Upper lobe of left lung (tissue), 6 donors: ENCODE data around the gene ARHGAP24. TPM values are rescaled to one million over a fixed set of nuclear protein-coding genes. Genes with fewer than 3 reads are reported as not detected.
"Not testable (repeated sequence)": the region's sequence is repeated elsewhere in the genome, so short reads cannot be mapped to it uniquely, and the experiment has no call there.

Experiments used
- ATAC-seq, 2 donors: fragments of 200-7000 bp; cut with Tn5 transposase; one replicate each; pipeline ENCODE4 v1.9.1; 2022; ENCODE audit warnings: mild to moderate bottlenecking in 2 of 2, moderate library complexity in 2 of 2; ENCODE audit not compliant: low FRiP score in 2 of 2
- DNase-seq, 2 donors: peaks; one replicate each; pipeline ENCODE4 v3.0.0-alpha.2; 2019 to 2020
- H3K27ac ChIP-seq, 4 donors: fragments of 200-600 bp; sonication (generic); one replicate each; pipeline ENCODE4 v1.5.1; 2016 to 2019
- H3K27me3 ChIP-seq, 4 donors: fragments of 200-600 bp; sonication (generic); one replicate each; pipeline ENCODE4 v1.5.1; 2017 to 2019
- H3K36me3 ChIP-seq, 4 donors: fragments of 200-600 bp; sonication (generic); one replicate each; pipeline ENCODE4 v1.5.1; 2016 to 2019
- H3K4me1 ChIP-seq, 4 donors: fragments of 200-600 bp; sonication (generic); one replicate each; pipeline ENCODE4 v1.5.1; 2018 to 2019
- H3K4me3 ChIP-seq, 4 donors: fragments of 200-600 bp; sonication (generic); one replicate each; pipeline ENCODE4 v1.5.1; 2017 to 2019; ENCODE audit warnings: mild to moderate bottlenecking in 2 of 4, moderate library complexity in 1 of 4
- H3K9me3 ChIP-seq, 4 donors: fragments of 200-600 bp; sonication (generic); one replicate each; pipeline ENCODE4 v1.5.1; 2018 to 2019
- EP300 ChIP-seq, 4 donors: sonication (generic); formaldehyde crosslinking; IDR thresholded peaks; one replicate each; pipeline ENCODE4 v1.5.1; 2017; ENCODE audit warnings: antibody characterized with exemption in 4 of 4, control low read depth in 2 of 4
- POLR2A ChIP-seq, 4 donors: fragments of 450-650 bp; IDR thresholded peaks; one replicate each; pipeline ENCODE4 v1.5.1; 2016 to 2017; ENCODE audit warnings: antibody characterized with exemption in 4 of 4, mild to moderate bottlenecking in 2 of 4
- POLR2AphosphoS5 ChIP-seq, 2 donors: sonication (generic); formaldehyde crosslinking; IDR thresholded peaks; one replicate each; pipeline ENCODE4 v1.5.1; 2017; ENCODE audit warnings: antibody characterized with exemption in 2 of 2
- WGBS, 2 donors: methylation state at CpG; one replicate each; pipeline ENCODE4 v1.1.5; 2017 to 2018; 5-methylcytosine and 5-hydroxymethylcytosine counted together
- total RNA-seq, 6 donors: library from RNA; depleted of rRNA in 4 of 6; stranded (reverse); fragments of >200 nt in 4 of 6; gene quantifications; one replicate each; pipeline versions ENCODE4 v1.1.0 to v1.2.1, GENCODE V29; 2016 to 2021
- TF ChIP-seq, protein P1 (sequence below), 6 experiments: fragments of 450-650 bp in 4 of 6; fragments of 200-600 bp in 2 of 6; sonication (generic) in 2 of 6; IDR thresholded peaks; one replicate each; pipeline ENCODE4 v1.5.1; 2016 to 2019; ENCODE audit warnings: antibody characterized with exemption in 6 of 6
- donor health status: DM: no; HTN: no; CAD: no; lungs with moderate emphysema.
- donor health status: DM: no; HTN: yes; CAD: no; lungs with severe emphysema.

ARHGAP24 gene
- total RNA-seq, 6 donors from 2014 or later: 26.4 to 92.2 (median 52.4) TPM

DNA sequence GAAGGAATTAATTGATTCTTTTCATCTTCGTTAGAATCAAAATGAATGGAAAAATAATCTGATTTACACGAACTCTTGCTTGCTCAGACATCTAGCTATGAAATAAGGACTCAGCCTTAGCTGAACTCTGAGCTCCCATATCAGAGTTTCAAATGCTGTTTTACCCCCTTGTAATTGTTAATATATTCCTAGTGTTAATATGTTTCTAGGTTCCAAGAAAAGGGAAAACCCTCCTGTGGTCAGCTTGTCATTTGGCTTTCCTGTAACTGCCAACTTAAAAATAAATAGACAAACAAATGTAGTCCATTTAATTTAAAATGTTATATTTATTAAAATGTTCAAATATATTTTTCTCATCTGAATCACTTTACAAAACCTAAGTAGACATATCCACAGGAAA is 432.1 kb downstream of the ARHGAP24 start:
- Histone ChIP-seq H3K36me3 (no peaks in the 10 kb centered on the region), H3K27me3 (no peaks in the 10 kb centered on the region), H3K4me3 (no peak overlapping the region), H3K4me1 (no peaks in the 10 kb centered on the region), H3K9me3 (no peaks in the 10 kb centered on the region), H3K27ac (no peak overlapping the region)
- WGBS, 2 donors: 83 to 89% methylated on average over 2 of the region's 2 CpGs
- DNase-seq (no peak), ATAC-seq (no peak)
- TF ChIP-seq POLR2AphosphoS5 (IDR thresholded peaks at IDR 0.05) (no peak), POLR2A (IDR thresholded peaks at IDR 0.05) (no peak), EP300 (IDR thresholded peaks at IDR 0.05) (no peak)
- TF ChIP-seq, protein P1, sequence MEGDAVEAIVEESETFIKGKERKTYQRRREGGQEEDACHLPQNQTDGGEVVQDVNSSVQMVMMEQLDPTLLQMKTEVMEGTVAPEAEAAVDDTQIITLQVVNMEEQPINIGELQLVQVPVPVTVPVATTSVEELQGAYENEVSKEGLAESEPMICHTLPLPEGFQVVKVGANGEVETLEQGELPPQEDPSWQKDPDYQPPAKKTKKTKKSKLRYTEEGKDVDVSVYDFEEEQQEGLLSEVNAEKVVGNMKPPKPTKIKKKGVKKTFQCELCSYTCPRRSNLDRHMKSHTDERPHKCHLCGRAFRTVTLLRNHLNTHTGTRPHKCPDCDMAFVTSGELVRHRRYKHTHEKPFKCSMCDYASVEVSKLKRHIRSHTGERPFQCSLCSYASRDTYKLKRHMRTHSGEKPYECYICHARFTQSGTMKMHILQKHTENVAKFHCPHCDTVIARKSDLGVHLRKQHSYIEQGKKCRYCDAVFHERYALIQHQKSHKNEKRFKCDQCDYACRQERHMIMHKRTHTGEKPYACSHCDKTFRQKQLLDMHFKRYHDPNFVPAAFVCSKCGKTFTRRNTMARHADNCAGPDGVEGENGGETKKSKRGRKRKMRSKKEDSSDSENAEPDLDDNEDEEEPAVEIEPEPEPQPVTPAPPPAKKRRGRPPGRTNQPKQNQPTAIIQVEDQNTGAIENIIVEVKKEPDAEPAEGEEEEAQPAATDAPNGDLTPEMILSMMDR (IDR thresholded peaks at IDR 0.05): no peak

DNA sequence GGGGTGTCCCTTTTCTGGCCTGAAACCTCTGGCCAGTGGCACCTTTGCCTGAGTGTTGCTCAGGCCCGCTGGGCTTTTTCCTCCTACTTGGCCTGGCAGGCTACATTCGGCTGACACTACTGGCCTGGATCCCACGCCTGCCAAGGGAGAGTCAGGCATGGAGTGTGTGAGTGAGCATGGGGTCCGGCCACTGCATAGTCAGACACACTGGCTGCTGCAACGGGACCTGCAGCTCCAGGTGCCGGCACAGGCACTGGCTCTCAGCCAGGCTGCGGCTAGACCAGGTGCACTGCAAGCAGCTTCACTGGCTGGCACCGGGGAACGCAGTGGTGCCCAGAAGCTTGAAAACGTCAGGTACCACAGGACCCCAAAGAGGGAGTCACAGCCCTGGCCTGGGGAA is 434.9 kb downstream of the ARHGAP24 start:
- H3K9me3 ChIP-seq: no peaks in the 10 kb centered on the region
- ATAC-seq: no peak
- DNase-seq: peak in 1 of 2 donors; percentile 56

DNA sequence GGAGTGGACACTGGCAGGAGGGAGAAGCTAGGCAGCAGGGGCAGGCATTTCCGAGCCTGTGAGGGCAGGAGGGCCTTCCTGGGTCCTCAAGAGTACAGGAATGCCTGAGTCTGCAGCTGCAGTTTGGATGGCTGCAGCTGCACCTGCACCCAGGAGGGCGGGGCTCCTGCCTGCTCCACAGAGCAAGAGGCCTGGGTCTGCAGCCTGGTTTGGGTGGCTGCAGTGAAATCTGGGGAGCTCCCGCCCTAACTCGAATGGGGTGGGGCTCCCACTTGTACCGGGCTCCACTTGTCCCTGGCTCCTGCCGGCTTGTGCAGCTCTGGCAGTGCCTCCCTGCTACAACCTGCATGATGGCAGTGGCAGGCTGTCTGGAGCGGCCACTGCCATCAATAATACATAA is 436.0 kb downstream of the ARHGAP24 start:
- Histone ChIP-seq H3K27ac (no peak overlapping the region), H3K27me3 (no peaks in the 10 kb centered on the region), H3K4me3 (no peak overlapping the region), H3K36me3 (no peaks in the 10 kb centered on the region), H3K9me3 (no peaks in the 10 kb centered on the region), H3K4me1 (no peaks in the 10 kb centered on the region)
- no peak for TF ChIP-seq POLR2A (IDR thresholded peaks at IDR 0.05)
- no peak for ATAC-seq
- DNase-seq: peak in 1 of 2 donors; percentile 42
- WGBS, 2 donors: 77 to 80% methylated on average over 6 to 7 of the region's 7 CpGs

More for the DNA sequence above, 434.9 kb downstream of the ARHGAP24 start:
- no peaks in the 10 kb centered on the region for H3K36me3 ChIP-seq
- H3K4me1 ChIP-seq: no peaks in the 10 kb centered on the region
- no peak overlapping the region for H3K4me3 ChIP-seq
- no peak for TF ChIP-seq POLR2AphosphoS5 (IDR thresholded peaks at IDR 0.05)
- no peak for TF ChIP-seq POLR2A (IDR thresholded peaks at IDR 0.05)
- TF ChIP-seq EP300 (IDR thresholded peaks at IDR 0.05): no peak
- no peak overlapping the region for H3K27ac ChIP-seq
- WGBS, 2 donors: 77 to 82% methylated on average over 5 to 10 of the region's 10 CpGs
- H3K27me3 ChIP-seq: no peaks in the 10 kb centered on the region

DNA sequence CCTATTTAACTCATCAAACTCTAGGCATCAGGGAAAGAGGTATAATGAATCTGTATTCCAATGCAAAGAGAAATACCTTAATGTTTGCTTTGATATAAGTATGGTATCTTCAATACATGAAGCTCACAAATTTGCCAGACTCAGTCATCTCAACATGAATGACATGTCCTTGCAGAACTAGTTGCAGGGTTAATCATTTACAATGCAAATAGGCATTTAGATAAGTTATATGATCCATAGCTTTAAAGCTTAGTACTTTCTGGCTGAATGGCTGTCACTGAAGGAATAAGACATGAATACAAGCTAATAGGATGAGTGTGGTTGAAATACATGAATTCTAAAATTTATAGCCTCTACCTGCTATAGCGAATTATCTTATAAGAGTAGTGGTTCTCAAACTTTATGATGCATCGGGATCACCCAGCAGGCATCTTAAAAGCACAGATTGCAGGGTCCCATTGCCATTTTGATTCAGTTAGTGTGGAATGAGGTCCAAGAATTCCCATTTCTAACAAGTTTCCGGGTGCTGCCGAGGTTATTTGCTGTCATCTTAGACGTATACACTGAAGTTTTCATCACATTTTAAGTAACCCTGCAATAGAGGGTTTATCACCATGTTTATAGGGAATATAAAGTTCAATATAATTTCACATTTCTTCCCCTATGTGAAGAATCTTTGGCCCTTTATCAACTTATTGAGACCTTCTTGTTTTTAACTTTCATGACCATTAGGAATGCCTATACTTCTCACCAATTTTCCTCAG is 439.2 kb downstream of the ARHGAP24 start:
- H3K27me3 ChIP-seq: no peaks in the 10 kb centered on the region
- H3K27ac ChIP-seq: no peak overlapping the region
- 89 to 95% methylated on average over 5 of the region's 5 CpGs for WGBS, 2 donors
- H3K4me3 ChIP-seq: no peak overlapping the region
- H3K4me1 ChIP-seq: no peaks in the 10 kb centered on the region
- H3K36me3 ChIP-seq: no peaks in the 10 kb centered on the region
- TF ChIP-seq POLR2A (IDR thresholded peaks at IDR 0.05) (no peak), POLR2AphosphoS5 (IDR thresholded peaks at IDR 0.05) (no peak), EP300 (IDR thresholded peaks at IDR 0.05) (no peak)
- TF ChIP-seq, protein P1 (IDR thresholded peaks at IDR 0.05): no peak
- DNase-seq: no peak
- no peak for ATAC-seq
- H3K9me3 ChIP-seq: no peaks in the 10 kb centered on the region

DNA sequence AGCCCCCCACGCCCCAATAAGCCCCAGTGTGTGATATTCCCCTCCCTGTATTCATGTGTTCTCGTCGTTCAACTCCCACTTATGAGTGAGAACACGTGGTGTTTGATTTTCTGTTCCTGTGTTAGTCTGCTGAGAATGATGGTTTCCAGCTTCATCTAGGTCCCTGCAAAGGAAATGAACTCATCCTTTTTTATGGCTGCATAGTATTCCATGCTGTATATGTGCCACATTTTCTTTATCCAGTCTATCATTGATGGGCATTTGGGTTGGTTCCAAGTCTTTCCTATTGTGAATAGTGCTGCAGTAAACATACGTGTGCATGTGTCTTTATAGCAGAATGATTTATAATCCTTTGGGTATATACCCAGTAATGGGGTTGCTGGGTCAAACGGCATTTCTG is 440.6 kb downstream of the ARHGAP24 start:
- not testable (repeated sequence) for ATAC-seq, H3K4me3 ChIP-seq, H3K27me3 ChIP-seq, H3K4me1 ChIP-seq, DNase-seq, H3K27ac ChIP-seq, H3K9me3 ChIP-seq, H3K36me3 ChIP-seq
- 64 to 74% methylated on average over 6 of the region's 6 CpGs for whole genome bisulfite sequencing, 2 donors

DNA sequence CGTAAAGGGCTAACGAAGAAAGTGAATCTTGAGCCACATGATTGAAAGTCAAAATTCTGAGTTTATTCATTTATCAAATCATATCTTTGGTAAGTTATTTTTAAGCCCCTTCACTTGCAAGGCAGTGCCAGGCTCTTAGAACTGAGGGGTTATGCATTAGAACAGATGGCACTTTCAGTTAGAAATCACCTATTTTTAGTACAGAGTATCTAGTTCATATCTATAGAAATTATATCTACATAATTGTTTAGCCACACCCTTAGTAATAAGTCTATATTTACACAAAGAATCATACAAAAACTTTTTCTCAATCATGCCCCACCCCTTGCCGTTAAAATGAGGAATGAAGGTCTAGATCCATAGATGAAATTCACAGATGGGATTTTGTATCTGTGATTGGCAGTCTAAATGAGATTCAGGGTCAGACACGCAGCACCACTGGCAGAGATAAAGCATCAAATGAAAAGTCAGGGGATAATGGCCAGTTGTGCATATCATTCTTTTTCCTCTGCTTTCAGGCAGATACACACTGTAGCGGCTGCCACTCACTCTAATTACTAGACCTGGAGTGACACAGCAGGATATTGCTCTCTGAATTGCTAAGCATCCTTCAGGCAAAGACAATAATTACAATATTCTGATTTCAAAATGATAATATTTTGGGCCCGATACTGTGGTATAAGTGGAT is 444.4 kb downstream of the ARHGAP24 start:
- no peaks in the 10 kb centered on the region for H3K36me3 ChIP-seq
- no peaks in the 10 kb centered on the region for H3K4me1 ChIP-seq
- no peaks in the 10 kb centered on the region for H3K9me3 ChIP-seq
- H3K4me3 ChIP-seq: no peak overlapping the region
- DNase-seq: no peak
- WGBS, 2 donors: 91 to 92% methylated on average over 6 of the region's 6 CpGs
- H3K27me3 ChIP-seq: no peaks in the 10 kb centered on the region
- no peak for ATAC-seq
- no peak overlapping the region for H3K27ac ChIP-seq
- TF ChIP-seq POLR2A (IDR thresholded peaks at IDR 0.05) (no peak), EP300 (IDR thresholded peaks at IDR 0.05) (no peak), POLR2AphosphoS5 (IDR thresholded peaks at IDR 0.05) (no peak)
- TF ChIP-seq, protein P1 (IDR thresholded peaks at IDR 0.05): no peak
